Ishikawa (cell line): ENCODE measurements around the gene AFDN.

ENCODE experiments used
- CEBPB ChIP-seq: IDR thresholded peaks from 2 replicates; pipeline ENCODE4 v1.6.1; 2012
- CREB1 ChIP-seq: IDR thresholded peaks from 2 replicates; pipeline ENCODE4 v1.6.1; 2012; ENCODE audit warnings: low read depth
- EGR1 ChIP-seq: IDR thresholded peaks from 2 replicates; pipeline ENCODE4 v1.6.1; 2012
- EP300 ChIP-seq: IDR thresholded peaks from 2 replicates; pipeline ENCODE4 v1.6.1; 2012; ENCODE audit warnings: borderline replicate concordance
- FOXM1 ChIP-seq: IDR thresholded peaks from 2 replicates; pipeline ENCODE4 v1.6.1; 2012; ENCODE audit warnings: low read depth, borderline replicate concordance
- NFIC ChIP-seq: IDR thresholded peaks from 2 replicates; pipeline ENCODE4 v1.6.1; 2012
- RAD21 ChIP-seq: IDR thresholded peaks from 2 replicates; pipeline ENCODE4 v1.6.1; 2012; ENCODE audit warnings: low read depth
- TAF1 ChIP-seq: IDR thresholded peaks from 2 replicates; pipeline ENCODE4 v1.6.1; 2012; ENCODE audit warnings: low read depth, mild to moderate bottlenecking
- TCF12 ChIP-seq: IDR thresholded peaks from 2 replicates; pipeline ENCODE4 v1.6.1; 2012; ENCODE audit warnings: low read depth
- TEAD4 ChIP-seq: IDR thresholded peaks from 2 replicates; pipeline ENCODE4 v1.6.1; 2012
- YY1 ChIP-seq: IDR thresholded peaks from 2 replicates; pipeline ENCODE4 v1.6.1; 2012; ENCODE audit warnings: low read depth
- ZBTB7A ChIP-seq: IDR thresholded peaks from 2 replicates; pipeline ENCODE4 v1.6.1; 2012; ENCODE audit warnings: low read depth
- TF ChIP-seq, protein P1 (sequence below): IDR thresholded peaks from 2 replicates; pipeline ENCODE4 v1.6.1; 2012
- TF ChIP-seq, protein P2 (sequence below): IDR thresholded peaks from 2 replicates; pipeline ENCODE4 v1.6.1; 2012
- TF ChIP-seq, protein P3 (sequence below): IDR thresholded peaks from 2 replicates; pipeline ENCODE4 v1.6.1; 2012; ENCODE audit warnings: low read depth, mild to moderate bottlenecking

Gene AFDN

DNA sequence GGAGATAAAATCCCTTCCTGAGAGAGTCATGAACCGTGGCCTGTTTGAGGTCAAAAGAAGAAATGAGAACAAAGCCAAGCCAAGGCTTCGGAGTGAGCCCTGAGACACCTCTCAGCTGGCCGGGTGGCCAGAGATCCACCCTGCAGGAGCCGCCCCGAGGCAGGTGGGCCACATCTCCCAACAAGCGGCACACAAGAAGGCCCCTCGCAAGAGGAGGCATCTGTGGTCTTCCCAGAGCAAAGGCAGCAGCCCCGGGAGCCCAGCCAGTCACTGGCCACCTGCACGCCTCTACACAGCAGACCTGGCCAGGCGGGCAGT is 30.9 kb upstream of the AFDN start:
- TF ChIP-seq, protein P1, sequence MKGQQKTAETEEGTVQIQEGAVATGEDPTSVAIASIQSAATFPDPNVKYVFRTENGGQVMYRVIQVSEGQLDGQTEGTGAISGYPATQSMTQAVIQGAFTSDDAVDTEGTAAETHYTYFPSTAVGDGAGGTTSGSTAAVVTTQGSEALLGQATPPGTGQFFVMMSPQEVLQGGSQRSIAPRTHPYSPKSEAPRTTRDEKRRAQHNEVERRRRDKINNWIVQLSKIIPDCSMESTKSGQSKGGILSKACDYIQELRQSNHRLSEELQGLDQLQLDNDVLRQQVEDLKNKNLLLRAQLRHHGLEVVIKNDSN = no peak
- no peak for TF ChIP-seq CEBPB
- TF ChIP-seq TCF12 = no peak
- TF ChIP-seq RAD21 = no peak
- no peak for TF ChIP-seq YY1
- TF ChIP-seq CREB1 = no peak
- TF ChIP-seq TEAD4 = no peak
- TF ChIP-seq, protein P2, sequence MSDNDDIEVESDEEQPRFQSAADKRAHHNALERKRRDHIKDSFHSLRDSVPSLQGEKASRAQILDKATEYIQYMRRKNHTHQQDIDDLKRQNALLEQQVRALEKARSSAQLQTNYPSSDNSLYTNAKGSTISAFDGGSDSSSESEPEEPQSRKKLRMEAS = no peak
- TF ChIP-seq, protein P3, sequence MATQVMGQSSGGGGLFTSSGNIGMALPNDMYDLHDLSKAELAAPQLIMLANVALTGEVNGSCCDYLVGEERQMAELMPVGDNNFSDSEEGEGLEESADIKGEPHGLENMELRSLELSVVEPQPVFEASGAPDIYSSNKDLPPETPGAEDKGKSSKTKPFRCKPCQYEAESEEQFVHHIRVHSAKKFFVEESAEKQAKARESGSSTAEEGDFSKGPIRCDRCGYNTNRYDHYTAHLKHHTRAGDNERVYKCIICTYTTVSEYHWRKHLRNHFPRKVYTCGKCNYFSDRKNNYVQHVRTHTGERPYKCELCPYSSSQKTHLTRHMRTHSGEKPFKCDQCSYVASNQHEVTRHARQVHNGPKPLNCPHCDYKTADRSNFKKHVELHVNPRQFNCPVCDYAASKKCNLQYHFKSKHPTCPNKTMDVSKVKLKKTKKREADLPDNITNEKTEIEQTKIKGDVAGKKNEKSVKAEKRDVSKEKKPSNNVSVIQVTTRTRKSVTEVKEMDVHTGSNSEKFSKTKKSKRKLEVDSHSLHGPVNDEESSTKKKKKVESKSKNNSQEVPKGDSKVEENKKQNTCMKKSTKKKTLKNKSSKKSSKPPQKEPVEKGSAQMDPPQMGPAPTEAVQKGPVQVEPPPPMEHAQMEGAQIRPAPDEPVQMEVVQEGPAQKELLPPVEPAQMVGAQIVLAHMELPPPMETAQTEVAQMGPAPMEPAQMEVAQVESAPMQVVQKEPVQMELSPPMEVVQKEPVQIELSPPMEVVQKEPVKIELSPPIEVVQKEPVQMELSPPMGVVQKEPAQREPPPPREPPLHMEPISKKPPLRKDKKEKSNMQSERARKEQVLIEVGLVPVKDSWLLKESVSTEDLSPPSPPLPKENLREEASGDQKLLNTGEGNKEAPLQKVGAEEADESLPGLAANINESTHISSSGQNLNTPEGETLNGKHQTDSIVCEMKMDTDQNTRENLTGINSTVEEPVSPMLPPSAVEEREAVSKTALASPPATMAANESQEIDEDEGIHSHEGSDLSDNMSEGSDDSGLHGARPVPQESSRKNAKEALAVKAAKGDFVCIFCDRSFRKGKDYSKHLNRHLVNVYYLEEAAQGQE = no peak
- no peak for TF ChIP-seq FOXM1
- TF ChIP-seq EP300 = no peak
- no peak for TF ChIP-seq TAF1

DNA sequence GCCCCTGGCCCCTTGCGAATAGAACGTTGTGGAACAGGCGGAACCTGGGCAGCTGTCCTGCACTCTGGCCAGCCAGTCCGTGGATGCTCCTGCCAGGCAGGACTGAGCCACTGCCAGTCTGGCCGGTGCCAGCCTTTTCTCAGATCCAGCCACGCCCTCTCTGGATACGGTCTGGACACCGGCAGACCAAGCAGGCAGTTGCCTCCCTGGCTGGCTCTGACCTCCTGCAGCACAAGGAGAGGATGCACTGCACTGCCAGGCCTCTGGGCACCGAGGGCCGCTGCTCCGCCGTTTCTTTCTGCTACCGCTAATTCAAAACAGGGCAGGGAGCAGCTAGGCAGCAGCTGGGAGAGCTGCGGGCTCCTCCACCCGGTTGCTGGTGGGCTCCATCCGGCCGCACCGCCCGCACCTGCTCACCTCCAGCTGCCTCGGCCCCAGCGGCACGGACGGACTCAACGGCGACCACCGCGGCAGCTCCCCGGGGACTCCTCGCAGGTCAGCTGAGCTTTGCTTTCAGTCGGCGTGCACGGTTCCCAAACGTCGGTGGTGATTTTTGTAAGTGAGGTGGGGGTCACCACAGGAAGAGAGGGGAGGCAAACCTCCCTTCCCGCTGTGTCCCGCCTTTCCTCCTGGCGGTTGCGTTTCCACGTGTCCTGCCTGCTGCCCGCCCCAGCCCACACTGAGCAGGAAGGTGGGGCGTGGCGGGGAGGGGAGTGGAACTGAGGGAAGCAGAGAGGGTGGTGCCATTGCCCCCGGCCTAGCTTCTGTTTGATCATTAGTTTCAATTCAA is 30.3 kb upstream of the AFDN start:
- TF ChIP-seq NFIC = no peak
- TF ChIP-seq TCF12 = no peak
- no peak for TF ChIP-seq TEAD4

DNA sequence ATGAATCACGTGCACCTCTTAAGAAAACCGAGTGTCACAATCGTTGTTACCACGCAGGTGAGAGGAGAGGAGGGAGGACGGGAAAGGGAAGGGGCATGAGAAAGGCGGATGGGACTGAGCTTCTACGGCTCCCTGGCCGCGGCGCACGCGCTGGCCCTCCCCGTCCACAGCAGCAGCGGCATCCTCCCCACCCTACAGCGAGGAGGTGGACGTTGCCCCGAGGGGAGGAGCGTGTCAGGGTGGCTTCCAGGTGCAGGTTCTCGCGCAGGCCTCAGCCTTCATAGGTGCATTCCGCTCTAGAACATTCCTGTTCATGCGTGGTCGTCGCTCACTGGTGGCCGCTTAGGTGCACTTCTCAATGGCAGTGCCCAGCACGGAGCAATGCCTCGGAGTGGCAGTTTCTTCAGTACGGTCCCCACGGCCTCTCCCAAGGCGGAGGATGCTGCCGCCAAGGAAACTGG is 29.7 kb upstream of the AFDN start:
- no peak for TF ChIP-seq RAD21
- no peak for TF ChIP-seq EP300
- TF ChIP-seq, protein P2 = no peak
- no peak for TF ChIP-seq CREB1
- TF ChIP-seq FOXM1 = no peak

DNA sequence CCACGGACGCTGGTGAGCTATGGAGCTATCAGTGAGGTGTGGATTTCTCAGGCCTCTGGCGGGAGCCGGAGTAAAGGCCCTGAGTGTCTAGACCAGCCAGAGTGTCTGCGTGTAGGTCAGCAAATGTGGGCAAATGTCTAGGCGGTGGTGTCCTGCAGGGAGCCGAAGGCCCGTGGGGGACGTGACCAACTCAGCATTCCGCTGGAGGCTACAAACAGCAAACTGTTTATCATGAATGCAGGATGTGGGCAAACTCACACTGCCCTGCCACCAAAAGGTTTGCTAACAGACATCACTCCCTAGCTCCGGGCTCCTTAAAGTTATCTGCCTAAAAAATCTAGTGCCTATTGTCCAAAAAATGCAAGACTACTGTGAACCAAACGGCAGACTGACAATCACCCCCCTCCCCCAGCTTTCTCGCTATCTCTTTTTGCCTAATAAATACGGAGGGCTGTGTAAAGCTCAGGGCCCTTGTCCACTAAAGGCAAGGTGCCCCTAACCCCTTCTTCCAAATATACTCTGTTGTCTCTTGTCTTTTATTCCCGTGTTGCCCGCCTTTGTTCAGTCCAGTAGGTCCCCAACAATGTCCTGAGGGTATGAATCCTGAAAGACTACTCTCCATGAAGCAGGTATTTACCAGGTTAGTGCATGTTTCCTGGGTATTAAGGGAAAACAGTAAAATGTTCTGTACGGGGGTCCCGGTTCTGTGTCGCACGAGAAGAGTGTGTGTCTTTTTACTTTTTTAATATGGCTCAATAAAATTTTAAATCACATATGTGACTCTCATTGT is 29.0 kb upstream of the AFDN start:
- TF ChIP-seq, protein P2 = no peak
- TF ChIP-seq ZBTB7A = no peak

DNA sequence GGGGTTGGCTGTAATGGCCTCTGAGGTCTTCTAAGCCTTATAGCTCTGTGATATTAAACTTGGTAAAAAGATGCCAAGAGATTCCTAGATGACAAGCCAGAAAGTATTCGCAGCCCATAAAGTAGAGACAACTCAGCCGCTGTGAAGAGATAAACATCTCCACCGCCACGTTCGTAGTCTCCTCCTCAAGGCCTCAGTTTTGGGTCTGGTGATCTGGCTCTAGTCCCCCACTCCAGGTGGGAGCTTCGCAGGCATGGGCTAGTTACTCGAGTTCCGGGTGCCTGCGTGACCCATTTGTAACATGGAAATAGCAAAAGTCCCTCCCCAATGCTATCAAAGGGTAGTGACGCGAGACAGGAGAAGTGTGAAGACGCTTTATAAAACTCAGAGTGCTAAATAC is 28.3 kb upstream of the AFDN start:
- TF ChIP-seq, protein P2 = no peak
- TF ChIP-seq CREB1 (no peak), NFIC (no peak), EP300 (no peak), YY1 (no peak), RAD21 (no peak), TAF1 (no peak), FOXM1 (no peak), EGR1 (no peak)
- TF ChIP-seq, protein P3 = no peak
- TF ChIP-seq, protein P1 = no peak
